B cell (primary cell): Measurements from ENCODE around the gene RNF223. TPM values are rescaled to one million over a fixed set of nuclear protein-coding genes. Genes with fewer than 3 reads are reported as not detected.

ENCODE experiments used
- ATAC-seq: fragments of 200-7000 bp; cut with Tn5 transposase; one replicate; pipeline ENCODE4 v1.10.0; 2021; ENCODE audit warnings: low read depth, mild to moderate bottlenecking, moderate number of reproducible peaks, moderate library complexity
- CTCF ChIA-PET: fragments of 350-600 bp; sonication (Branson Sonifier 250); formaldehyde crosslinking; loops from one replicate; lab custom pipeline; 2021; ENCODE audit warnings: antibody characterized with exemption, inconsistent platforms; lab: Charles Lee
- POLR2A ChIA-PET: fragments of 350-600 bp; sonication (Branson Sonifier 250); formaldehyde crosslinking; loops from one replicate; lab custom pipeline; 2021; ENCODE audit warnings: antibody characterized with exemption; lab: Charles Lee
- DNase-seq: peaks from one replicate; pipeline ENCODE4 v3.0.0; 2013
- H2AFZ ChIP-seq: 2 replicates; pipeline ENCODE4 v1.6.1; 2012; ENCODE audit warnings: mild to moderate bottlenecking, low read depth, low read length; ENCODE audit not compliant: insufficient read depth, poor library complexity, severe bottlenecking
- H3K27ac ChIP-seq, 2 donors: 1 replicate in 1 of 2; 2 replicates in 1 of 2; pipeline ENCODE4 v1.5.1; 2012 to 2013; ENCODE audit warnings: low read length in 2 of 2, mild to moderate bottlenecking in 2 of 2, moderate library complexity in 1 of 2
- H3K27me3 ChIP-seq, 4 experiments: fragments of 200-600 bp in 1 of 4; sonication (generic) in 1 of 4; replicated peaks in 1 of 4; 1 replicate in 2 of 4; 2 replicates in 2 of 4; pipeline versions ENCODE4 v1.6.1 to v1.7.0; 2013 to 2016; ENCODE audit warnings: low read length in 3 of 4, mild to moderate bottlenecking in 2 of 4, mixed read lengths in 1 of 4, moderate library complexity in 1 of 4; ENCODE audit not compliant: insufficient read depth in 4 of 4, control insufficient read depth in 3 of 4; ENCODE audit errors: control extremely low read depth in 1 of 4
- H3K36me3 ChIP-seq, 2 experiments: replicated peaks in 1 of 2; 1 replicate in 1 of 2; 2 replicates in 1 of 2; pipeline versions ENCODE4 v1.6.1 to v1.7.1; 2013; ENCODE audit warnings: low read length in 1 of 2; ENCODE audit not compliant: insufficient read depth in 2 of 2, control insufficient read depth in 1 of 2; ENCODE audit errors: control extremely low read depth in 1 of 2, extremely low read depth in 1 of 2
- H3K4me1 ChIP-seq, 2 donors: fragments of 200-600 bp in 1 of 2; sonication (generic) in 1 of 2; 1 replicate in 1 of 2; 2 replicates in 1 of 2; pipeline versions ENCODE4 v1.5.1 to v1.6.1; 2013 to 2017; ENCODE audit warnings: low read length in 2 of 2; ENCODE audit not compliant: control insufficient read depth in 2 of 2, insufficient read depth in 2 of 2
- H3K4me2 ChIP-seq: replicated peaks from 2 replicates; pipeline ENCODE3; 2012; ENCODE audit warnings: mild to moderate bottlenecking, low read depth, low read length; ENCODE audit not compliant: poor library complexity, severe bottlenecking
- H3K4me3 ChIP-seq, 5 experiments: fragments of 200-600 bp in 1 of 5; sonication (generic) in 1 of 5; 1 replicate in 3 of 5; 2 replicates in 2 of 5; pipeline versions ENCODE4 v1.5.1 to v1.7.0; 2011 to 2016; ENCODE audit warnings: low read length in 4 of 5, mild to moderate bottlenecking in 4 of 5, low read depth in 2 of 5, control low read depth in 1 of 5, moderate library complexity in 1 of 5; ENCODE audit not compliant: insufficient read depth in 1 of 5; ENCODE audit errors: control extremely low read depth in 1 of 5, extremely low read depth in 1 of 5
- H3K79me2 ChIP-seq: fragments of 200-600 bp; sonication (generic); one replicate; pipeline ENCODE4 v1.6.0; 2016; ENCODE audit warnings: low read length; ENCODE audit not compliant: control insufficient read depth, insufficient read depth
- H3K9ac ChIP-seq: fragments of 200-600 bp; sonication (generic); 2 replicates; pipeline ENCODE4 v1.6.1; 2017; ENCODE audit warnings: mild to moderate bottlenecking, low read length, moderate library complexity
- H3K9me3 ChIP-seq, 3 donors: one replicate each; pipeline versions ENCODE4 v1.6.1 to v1.7.1; 2013; ENCODE audit warnings: low read length in 2 of 3; ENCODE audit not compliant: control insufficient read depth in 2 of 3, insufficient read depth in 1 of 3; ENCODE audit errors: control extremely low read depth in 1 of 3
- H4K20me1 ChIP-seq: 2 replicates; pipeline ENCODE4 v1.6.0; 2012; ENCODE audit warnings: mild to moderate bottlenecking, low read length; ENCODE audit not compliant: insufficient read depth, control insufficient read depth, poor library complexity, severe bottlenecking
- H3K27ac Mint-ChIP-seq: one replicate; pipeline ENCODE4 v1.8.0; 2021; ENCODE audit warnings: mixed read lengths
- H3K27me3 Mint-ChIP-seq: one replicate; pipeline ENCODE4 v1.8.0; 2021; ENCODE audit warnings: mixed read lengths
- H3K4me1 Mint-ChIP-seq: one replicate; pipeline ENCODE4 v1.8.0; 2021; ENCODE audit warnings: mixed read lengths
- H3K4me3 Mint-ChIP-seq: one replicate; pipeline ENCODE4 v1.8.0; 2021; ENCODE audit warnings: mixed read lengths
- H3K9me3 Mint-ChIP-seq: one replicate; pipeline ENCODE4 v1.8.0; 2022; ENCODE audit warnings: mixed read lengths; ENCODE audit not compliant: insufficient read depth
- CTCF ChIP-seq: fragments of 200-600 bp; IDR thresholded peaks from one replicate; pipeline ENCODE4 v1.8.0; 2022; ENCODE audit warnings: antibody characterized with exemption, mild to moderate bottlenecking
- EZH2 ChIP-seq: IDR thresholded peaks from 2 replicates; pipeline ENCODE4 v1.6.1; 2012; ENCODE audit warnings: borderline replicate concordance, low read depth, mild to moderate bottlenecking, moderate library complexity, low read length; ENCODE audit not compliant: insufficient read depth, poor library complexity, severe bottlenecking
- WGBS: methylation state at CpG from one replicate; pipeline ENCODE4 v1.1.5; 2013; ENCODE audit warnings: missing lambda C conversion rate; ENCODE audit not compliant: insufficient coverage; 5-methylcytosine and 5-hydroxymethylcytosine counted together
- intact Hi-C: fragments of 100-400 bp; cut with micrococcal nuclease; formaldehyde crosslinking; loops from one replicate; pipeline ENCODE4 v1.10.0; 2022
- polyA plus RNA-seq: library from polyadenylated mRNA; depleted of rRNA; stranded (reverse); fragments of >200 nt; gene quantifications from 2 replicates; pipeline ENCODE4 v1.2.3, GENCODE V29; 2012
- total RNA-seq, 2 donors: library from RNA; stranded (reverse); fragments of 120-200 nt in 1 of 2; gene quantifications; 1 replicate in 1 of 2; 2 replicates in 1 of 2; pipeline versions ENCODE4 v1.2.3 to v1.2.4, GENCODE V29; 2013 to 2022

Gene RNF223
- total and polyA plus RNA-seq, 2 donors (not counting 1 experiment from before 2014, with no cell fraction given), result not detected

- no peak overlapping the region for H3K27ac Mint-ChIP-seq
- no peaks in the 10 kb centered on the region for H3K79me2 ChIP-seq
- ChIA-PET CTCF (interaction anchor here (0.9 to 2.5 kb wide), 2 partner anchors 12 to 19 kb away, joined by 3 to 9 read pairs; no protein-coding TSS in a partner anchor), POLR2A (no interaction called here)
- intact Hi-C loops, result no loop called here
- H3K27ac ChIP-seq, result no peak overlapping the region
- no peak overlapping the region for H3K4me3 ChIP-seq
- peaks cover 1% of the 10 kb centered on the region for H4K20me1 ChIP-seq
- no peak for TF ChIP-seq CTCF
- no peak for TF ChIP-seq EZH2
- H3K9me3 ChIP-seq, result peaks cover 0 to 7% (median 0%) of the 10 kb centered on the region in 3 donors
- H3K36me3 ChIP-seq, result no peaks in the 10 kb centered on the region
- no peak overlapping the region for H3K4me3 Mint-ChIP-seq
- H3K27me3 Mint-ChIP-seq, result no peaks in the 10 kb centered on the region
- peaks cover 0 to 6% (median under 1%) of the 10 kb centered on the region in 4 experiments for H3K27me3 ChIP-seq
- no peak overlapping the region for H3K9ac ChIP-seq
- ATAC-seq (no peak), DNase-seq (no peak)
- H3K4me1 ChIP-seq, result peaks cover 5% of the 10 kb centered on the region in 2 donors
- H2AFZ ChIP-seq, result no peak overlapping the region
- H3K4me2 ChIP-seq, result no peak overlapping the region
- no peaks in the 10 kb centered on the region for H3K9me3 Mint-ChIP-seq
- peaks cover 5% of the 10 kb centered on the region for H3K4me1 Mint-ChIP-seq
- 96% methylated on average over 23 of the region's 23 CpGs for WGBS
These were observed 29.0 kb downstream of the RNF223 start for GRCh38 chr1:1045129-1045528.

DNA sequence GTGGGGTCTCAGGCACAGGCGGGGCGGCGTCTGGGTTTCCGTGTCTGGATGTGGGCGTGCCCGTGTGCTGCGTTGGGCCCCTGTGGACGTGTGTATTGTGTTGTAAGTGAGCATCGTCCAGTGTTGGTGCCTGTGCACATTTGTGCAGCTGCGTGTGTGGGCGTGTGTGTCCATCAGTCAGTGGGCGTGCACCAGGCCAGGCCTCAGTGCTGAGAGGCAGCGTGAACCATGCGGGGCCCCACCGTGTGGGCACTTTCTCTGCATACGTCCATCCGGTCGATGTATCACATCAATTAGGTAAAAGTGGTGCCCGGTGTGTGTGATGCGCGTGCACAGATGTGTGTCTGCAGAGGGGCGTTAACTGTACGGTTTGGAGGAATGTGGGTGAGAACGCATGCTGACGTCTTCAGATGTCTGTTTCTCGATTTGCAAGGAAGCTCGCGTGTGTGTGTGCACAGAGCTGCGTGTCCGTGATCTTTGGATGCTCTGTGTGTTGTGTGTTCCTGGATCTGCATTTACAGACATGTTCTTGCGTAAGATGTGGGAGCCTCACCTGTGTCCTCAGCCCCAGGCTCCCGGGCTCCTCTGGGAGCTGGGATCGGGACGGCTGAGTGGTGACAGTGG is 29.5 kb downstream of the RNF223 start:
- H3K4me2 ChIP-seq, result no peak overlapping the region
- CTCF ChIA-PET, result interaction anchor here (0.6 to 2.5 kb wide), 3 partner anchors 11 to 90 kb away, joined by 3 to 9 read pairs (median 3); no protein-coding TSS in a partner anchor
- H3K9ac ChIP-seq, result no peak overlapping the region
- no peak overlapping the region for H2AFZ ChIP-seq
- intact Hi-C loops, result no loop called here
- peaks cover 2% of the 10 kb centered on the region for H3K27me3 Mint-ChIP-seq
- peaks cover 10 to 11% of the 10 kb centered on the region in 2 donors for H3K4me1 ChIP-seq
- H3K79me2 ChIP-seq, result no peaks in the 10 kb centered on the region
- no peaks in the 10 kb centered on the region for H3K36me3 ChIP-seq
- peaks cover 7% of the 10 kb centered on the region for H4K20me1 ChIP-seq
- H3K27ac Mint-ChIP-seq, result no peak overlapping the region
- peaks cover 0 to 12% (median 3%) of the 10 kb centered on the region in 4 experiments for H3K27me3 ChIP-seq
- peaks cover 9% of the 10 kb centered on the region for H3K4me1 Mint-ChIP-seq
- peaks cover 0 to 7% (median 0%) of the 10 kb centered on the region in 3 donors for H3K9me3 ChIP-seq
- ATAC-seq (no peak), DNase-seq (no peak)
- H3K4me3 ChIP-seq, result no peak overlapping the region
- H3K4me3 Mint-ChIP-seq, result peak overlapping the region; percentile 1
- no peaks in the 10 kb centered on the region for H3K9me3 Mint-ChIP-seq
- WGBS, result 93% methylated on average over 33 of the region's 34 CpGs
- TF ChIP-seq EZH2, result no peak
- no peak for TF ChIP-seq CTCF
- POLR2A ChIA-PET, result interaction anchor here (0.5 to 1.8 kb wide), 2 partner anchors 15 to 37 kb away, joined by 3 read pairs; no protein-coding TSS in a partner anchor
- no peak overlapping the region for H3K27ac ChIP-seq
